Activated T-helper 1 cell treated with Interleukin-2 at 50 U/mL for 16 hours (primary cell): ENCODE measurements around the gene TNFAIP3.

Experiments used
- DNase-seq: peaks from one replicate; pipeline ENCODE4 v3.0.0-alpha.2; 2020; ENCODE audit warnings: low read depth

The TNFAIP3 gene

GRCh38 chr6:137925141-137925698, 58.2 kb downstream of the TNFAIP3 start:
- no peak for DNase-seq

- DNase-seq, result no peak
Observed at GRCh38 chr6:137926207-137926731, 59.2 kb downstream of the TNFAIP3 start.

DNA sequence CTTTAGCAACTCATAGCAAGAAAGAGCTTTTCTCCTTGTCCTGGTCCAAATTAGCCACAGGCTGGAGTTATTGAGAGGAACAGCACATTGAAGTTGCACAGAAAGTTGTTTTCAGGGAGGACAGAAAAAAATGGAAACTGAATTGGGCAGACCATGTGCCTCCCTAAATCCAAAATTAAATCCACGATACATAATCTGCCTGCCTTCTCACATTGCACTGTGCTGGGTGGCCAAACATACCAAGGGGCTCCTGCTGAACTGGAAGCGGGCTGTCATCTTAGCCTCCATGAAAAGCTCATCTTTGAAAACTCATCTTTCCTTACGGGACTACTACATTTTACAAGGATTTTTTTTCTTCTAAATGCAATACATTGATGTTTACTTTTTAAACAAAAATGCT, 59.9 kb downstream of the TNFAIP3 start:
- no peak for DNase-seq

DNA sequence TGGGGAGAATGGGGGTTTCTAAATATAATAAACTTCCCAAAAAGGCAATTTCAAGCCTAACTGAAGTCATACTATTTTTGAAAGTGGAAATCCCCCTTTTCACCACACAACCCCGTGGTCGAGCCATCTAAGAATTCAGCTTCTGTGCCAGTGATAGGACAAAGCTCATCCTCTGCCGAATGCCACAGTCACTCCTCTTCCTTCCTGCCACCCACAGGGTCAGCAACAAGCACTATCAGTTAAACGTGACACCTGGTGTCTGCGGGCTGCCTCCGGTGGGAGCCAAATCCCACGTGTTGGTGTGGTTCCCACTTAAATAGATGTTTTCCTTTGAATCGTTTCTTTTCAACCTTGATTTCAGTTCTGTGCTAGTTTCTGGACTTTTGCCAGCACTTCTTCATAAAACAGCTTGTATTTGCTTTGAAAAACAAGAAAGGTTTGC, 60.7 kb downstream of the TNFAIP3 start:
- peak; percentile 44 for DNase-seq

DNA sequence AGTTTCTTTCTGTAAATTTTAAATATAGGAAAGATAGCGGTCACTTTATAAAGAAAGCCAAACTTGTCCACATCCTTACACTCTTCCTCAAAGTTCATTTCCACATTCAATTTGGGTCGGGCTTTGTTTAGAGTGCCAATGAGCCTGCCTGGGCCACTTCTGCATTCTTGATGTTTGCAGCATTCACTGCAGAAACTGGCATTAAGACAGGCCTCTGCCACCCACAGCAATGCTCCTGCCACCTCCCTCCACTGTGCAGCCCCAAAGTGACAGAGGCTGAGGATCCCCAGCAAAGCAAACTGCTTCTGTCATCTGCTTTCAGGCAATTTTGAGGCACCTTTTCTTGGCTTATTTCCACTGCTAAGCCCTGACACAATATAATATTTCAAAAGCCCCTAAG, 61.2 kb downstream of the TNFAIP3 start:
- DNase-seq, result no peak

- no peak for DNase-seq
Observed at GRCh38 chr6:137931849-137932465, 64.9 kb downstream of the TNFAIP3 start.
